Measurements from ENCODE around the gene DPPA5.

- no peak for TF ChIP-seq EP300 (IDR thresholded peaks at IDR 0.05)
- no peak for TF ChIP-seq CTCF (IDR thresholded peaks at IDR 0.05)
- TF ChIP-seq POLR2AphosphoS5 (IDR thresholded peaks at IDR 0.05): no peak
- no peak for TF ChIP-seq POLR2A (IDR thresholded peaks at IDR 0.05)
Observed at GRCh38 chr6:73340048-73340447, 14.0 kb downstream of the DPPA5 start.

Data from suprapubic skin (tissue), 4 donors.